Muscle of arm (tissue), 12 donors: ENCODE measurements around the gene BRSK1. TPM values are rescaled to one million over a fixed set of nuclear protein-coding genes. Genes with fewer than 3 reads are reported as not detected.
"Not testable (repeated sequence)": the region's sequence is repeated elsewhere in the genome, so short reads cannot be mapped to it uniquely, and the experiment has no call there.

Source experiments
- DNase-seq: peaks from one replicate; pipeline ENCODE4 v3.0.0-alpha.2; 2013
- polyA plus RNA-seq, 12 donors: library from polyadenylated mRNA; unstranded; fragments of 120-200 nt; gene quantifications; one replicate each; pipeline ENCODE4 v1.2.1, GENCODE V29; 2013; ENCODE audit not compliant: insufficient read length in 12 of 12

Gene BRSK1
- polyA plus RNA-seq, 12 donors: 5.9 to 24.6 (median 6.9) TPM; not detected in 1

DNA sequence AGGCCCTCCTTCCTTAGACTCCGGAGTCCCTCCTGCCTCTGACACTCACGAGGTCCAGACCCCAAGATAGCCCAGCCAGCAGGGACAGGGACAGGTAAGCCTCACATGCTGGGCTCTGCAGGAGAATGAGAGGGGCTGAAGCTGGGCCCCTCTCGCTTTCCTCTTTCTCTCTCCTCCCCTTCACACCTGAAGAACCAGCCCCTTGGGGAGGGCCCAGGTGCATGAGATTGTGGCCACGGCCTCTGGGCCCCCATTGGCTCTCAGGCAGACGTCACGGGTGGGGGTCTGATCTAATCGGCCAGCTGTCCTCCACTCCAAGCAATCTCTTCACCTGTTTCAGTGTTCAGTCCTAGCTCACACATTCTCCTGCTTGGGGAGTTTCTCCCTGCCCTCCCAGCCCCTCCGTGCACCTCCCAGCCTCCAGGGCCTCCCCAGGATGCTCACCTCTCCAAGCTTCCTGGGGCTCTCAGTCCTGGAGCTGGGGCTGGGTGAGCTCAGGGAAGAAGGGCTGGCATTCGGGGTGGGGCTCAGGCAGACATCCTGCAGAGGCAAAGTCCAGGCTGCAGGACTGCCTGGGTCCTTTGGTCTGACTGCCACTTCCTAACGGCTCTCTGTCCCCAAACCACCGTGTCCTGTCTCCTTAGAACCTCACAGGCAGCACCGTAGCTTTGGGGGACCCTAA lies 38.5 kb downstream of the BRSK1 start:
- no peak for DNase-seq

DNA sequence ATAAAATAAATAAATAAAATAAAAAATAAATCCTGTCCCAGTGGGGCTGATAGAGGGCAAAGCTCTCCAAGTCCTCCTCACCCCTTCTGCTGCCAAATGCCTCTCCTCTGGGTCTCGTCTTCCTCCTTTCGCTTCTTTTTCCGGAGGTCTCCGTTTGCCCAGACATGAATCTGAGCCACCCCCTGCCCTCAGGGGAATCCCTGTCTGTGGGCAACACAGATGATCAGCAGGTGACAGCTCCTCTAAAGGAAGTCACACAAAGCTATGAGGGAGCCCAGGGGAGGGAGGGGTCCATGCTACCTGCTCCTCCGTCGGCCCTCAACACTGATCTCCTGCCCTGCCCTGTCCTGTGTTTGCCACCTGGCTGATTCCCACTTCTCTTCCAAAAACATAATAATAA lies 40.9 kb downstream of the BRSK1 start:
- DNase-seq: no peak

DNA sequence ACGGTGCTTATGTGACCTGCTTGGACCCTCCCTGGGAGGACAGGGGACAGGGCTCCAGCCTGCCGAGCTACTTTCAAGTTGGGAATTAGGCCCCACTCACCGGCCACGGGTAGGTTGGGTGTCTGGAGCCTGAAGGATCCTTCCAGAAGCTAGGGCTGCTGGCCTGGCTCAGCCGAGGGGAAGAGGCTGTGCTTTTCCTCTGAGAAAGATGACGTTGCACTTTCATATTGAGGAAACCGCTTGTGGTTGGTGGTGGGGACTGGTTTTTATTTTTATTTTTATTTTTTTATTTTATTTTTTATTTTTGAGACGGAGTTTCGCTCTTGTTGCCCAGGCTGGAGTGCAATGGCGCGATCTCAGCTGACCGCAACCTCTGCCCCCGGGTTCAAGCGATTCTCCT lies 41.4 kb downstream of the BRSK1 start, which contains the start of gene TMEM150B:
Gene TMEM150B, minus strand, starts transcription at position 170 of the 400 bp plus-strand sequence. CDS start 4,305 bp downstream, outside the sequence.
- DNase-seq: no peak

GRCh38 chr19:55328774-55329318 lies 45.0 kb downstream of the BRSK1 start:
- DNase-seq: not testable (repeated sequence)

- DNase-seq: not testable (repeated sequence)
Observed at GRCh38 chr19:55329791-55330190, 46.0 kb downstream of the BRSK1 start.

- no peak for DNase-seq
Observed at GRCh38 chr19:55333870-55334269, 50.1 kb downstream of the BRSK1 start.

DNA sequence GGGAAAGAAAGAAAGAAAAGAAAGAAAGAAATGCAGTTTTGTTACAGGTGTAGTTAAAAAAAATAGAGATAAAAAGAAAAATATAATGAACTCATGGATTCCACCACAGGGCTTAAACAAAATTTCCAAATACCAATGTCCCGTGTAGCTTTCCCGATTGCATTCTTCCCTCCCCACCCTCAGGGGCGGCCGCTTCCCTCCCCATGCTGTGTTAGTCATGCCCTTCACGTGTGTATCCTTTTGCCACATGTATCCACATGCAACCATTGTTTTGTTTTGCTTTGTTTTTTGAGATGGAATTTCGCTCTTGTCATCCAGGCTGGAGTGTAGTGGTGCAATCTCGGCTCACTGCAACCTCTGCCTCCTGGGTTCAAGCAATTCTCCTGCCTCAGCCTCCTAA lies 52.3 kb downstream of the BRSK1 start:
- no peak for DNase-seq

DNA sequence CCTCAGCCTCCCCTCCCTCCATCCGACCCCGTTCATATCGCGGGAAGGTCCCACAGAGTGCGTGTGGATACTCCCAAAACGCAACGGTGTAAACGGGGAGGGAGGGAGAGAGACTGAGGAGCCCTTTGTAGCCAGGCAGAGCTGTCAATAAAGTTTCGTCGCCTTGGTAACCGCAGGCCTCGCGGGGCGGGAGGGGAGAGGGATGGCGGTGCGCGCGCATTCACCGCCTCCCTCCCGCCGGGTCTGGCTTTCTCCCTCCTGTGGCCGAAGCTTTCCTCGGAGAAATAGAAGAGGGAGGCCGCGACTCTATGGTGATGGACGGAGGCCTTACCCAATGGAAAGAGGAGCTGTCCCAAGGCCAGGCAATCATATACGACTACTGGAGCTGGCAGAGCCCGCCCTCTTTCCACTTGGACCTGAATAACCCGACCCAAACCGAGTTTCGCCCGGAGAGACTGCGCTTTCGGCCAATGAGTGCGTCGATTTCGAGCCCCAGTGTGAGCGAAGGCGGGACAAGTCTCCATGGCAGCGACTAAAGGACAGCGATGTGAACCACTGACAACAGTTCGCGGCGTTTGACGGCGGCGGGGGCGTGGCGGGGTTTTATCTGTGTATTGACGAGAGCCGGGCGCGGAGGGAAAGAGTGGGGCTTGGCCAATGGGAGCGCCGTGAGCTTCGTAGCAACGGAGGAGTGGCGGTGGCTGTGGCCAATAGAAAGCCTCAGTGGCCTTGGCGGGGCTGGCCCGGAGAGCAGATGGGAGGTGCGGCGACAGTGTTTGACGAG lies 55.5 kb downstream of the BRSK1 start, which contains the start of gene KMT5C:
Gene KMT5C, plus strand, starts transcription at position 772 of the 784 bp plus-strand sequence. CDS start 2,061 bp downstream, outside the sequence.
- DNase-seq: peak; percentile 100

- DNase-seq: no peak
Observed at GRCh38 chr19:55339889-55340783, 56.3 kb downstream of the BRSK1 start.

DNA sequence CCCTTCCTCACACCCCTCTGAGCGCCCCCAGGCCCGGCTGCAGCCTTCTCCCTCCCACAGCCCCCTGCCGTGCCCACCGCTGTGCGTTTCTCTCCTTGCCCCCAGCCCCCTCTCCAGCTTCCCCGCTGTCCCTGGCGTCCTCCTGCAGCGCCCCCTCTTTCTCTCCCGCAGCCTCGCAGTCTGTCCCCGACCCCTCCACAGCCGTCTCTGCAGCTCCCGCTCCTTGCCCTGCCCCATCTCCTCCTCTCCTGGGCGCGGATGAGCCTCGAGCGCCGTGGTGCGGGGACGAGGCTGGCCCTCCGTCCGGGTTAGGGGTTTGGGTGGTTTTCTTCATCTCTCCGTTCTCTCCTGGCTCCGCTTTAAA lies 57.0 kb downstream of the BRSK1 start:
- DNase-seq: no peak

- DNase-seq: peak; percentile 72
Observed at GRCh38 chr19:55341171-55341588, 57.4 kb downstream of the BRSK1 start.

- no peak for DNase-seq
Observed at GRCh38 chr19:55341595-55342531, 58.1 kb downstream of the BRSK1 start.

- no peak for DNase-seq
Observed at GRCh38 chr19:55344444-55344843, 60.6 kb downstream of the BRSK1 start.

DNA sequence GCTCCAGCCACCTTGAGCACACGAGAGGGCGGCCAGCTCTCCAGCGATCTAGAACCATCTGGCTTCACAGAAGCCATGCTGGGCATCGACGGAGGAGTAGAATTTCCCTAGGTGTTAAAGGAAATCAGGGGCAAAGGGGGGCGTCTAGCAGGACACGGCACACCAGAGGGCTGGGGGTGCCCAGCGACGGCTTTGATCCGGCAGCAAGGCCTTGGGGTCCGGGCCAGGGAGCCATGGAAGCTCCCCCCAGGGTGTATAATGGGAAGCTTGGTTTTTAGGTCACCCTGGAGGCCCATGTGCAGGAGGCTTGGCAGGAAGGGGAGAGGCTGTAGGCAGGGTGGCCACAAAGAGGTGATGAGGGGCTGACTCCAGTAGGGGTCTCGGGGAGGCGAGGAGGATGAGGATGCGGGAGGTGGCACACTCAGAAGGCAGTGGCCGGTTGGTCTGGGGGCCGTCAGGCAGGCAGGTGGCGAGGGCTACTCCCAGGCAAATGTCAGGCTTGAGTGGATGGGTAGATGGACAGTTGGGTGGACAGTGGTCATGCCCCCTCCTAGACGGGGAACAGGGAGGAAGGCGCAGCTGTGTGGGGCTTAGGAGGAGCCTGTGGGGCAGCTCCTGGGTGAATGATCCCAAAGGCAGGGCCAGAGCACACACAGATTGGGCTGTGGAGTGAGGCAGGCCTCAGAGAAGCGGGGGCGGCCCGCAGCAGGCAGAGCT lies 61.5 kb downstream of the BRSK1 start:
- DNase-seq: no peak

DNA sequence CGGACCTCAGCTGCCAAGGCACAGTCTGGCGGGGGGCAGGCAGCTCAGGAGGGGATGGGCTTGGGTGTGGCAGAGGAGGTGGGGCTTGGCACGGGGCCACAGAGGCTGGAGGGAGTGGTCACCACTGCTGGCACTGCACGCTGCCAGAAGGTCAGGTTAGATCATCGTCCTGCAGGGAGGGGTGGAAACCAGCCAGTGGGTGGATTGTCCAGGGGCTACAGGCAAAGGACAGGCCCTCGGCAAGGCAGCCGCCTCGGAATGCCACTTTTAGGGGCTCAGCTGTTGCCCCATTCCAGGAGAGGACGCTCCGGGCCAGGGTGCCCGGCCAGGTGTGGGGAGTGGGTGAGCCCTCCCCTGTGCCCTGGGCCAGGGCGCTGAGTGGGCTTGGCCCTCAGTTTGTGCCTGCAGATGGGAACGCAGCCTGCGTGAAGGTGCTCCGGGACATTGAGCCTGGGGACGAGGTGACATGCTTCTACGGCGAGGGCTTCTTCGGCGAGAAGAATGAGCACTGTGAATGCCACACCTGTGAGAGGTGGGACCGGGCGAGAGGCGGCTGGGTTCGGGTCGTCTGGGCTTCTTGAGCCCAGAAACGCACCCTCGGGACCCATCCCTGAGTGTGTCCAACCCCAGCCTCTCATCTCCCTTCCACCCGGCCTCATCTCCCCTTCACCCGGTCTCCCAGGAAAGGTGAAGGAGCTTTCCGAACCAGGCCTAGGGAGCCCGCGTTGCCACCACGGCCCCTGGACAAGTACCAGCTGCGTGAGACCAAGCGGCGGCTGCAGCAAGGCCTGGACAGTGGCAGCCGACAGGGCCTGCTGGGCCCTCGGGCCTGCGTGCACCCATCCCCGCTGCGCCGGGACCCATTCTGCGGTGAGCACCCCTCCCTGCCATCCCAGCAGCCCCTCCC lies 62.3 kb downstream of the BRSK1 start:
- no peak for DNase-seq

GRCh38 chr19:55346725-55347441 lies 63.1 kb downstream of the BRSK1 start:
- DNase-seq: no peak

- DNase-seq: no peak
Observed at GRCh38 chr19:55347442-55348009, 63.7 kb downstream of the BRSK1 start.
